Prostate gland (tissue), 2 donors: ENCODE data around the gene NRTN. TPM values are rescaled to one million over a fixed set of nuclear protein-coding genes. Genes with fewer than 3 reads are reported as not detected.
"Not testable (repeated sequence)": the region's sequence is repeated elsewhere in the genome, so short reads cannot be mapped to it uniquely, and the experiment has no call there.

Experiments used
- DNase-seq: peaks from one replicate; pipeline ENCODE4 v3.0.0-alpha.2; 2019; ENCODE audit warnings: low spot score
- H3K27ac ChIP-seq, 2 donors: fragments of 200-600 bp; sonication (generic); 2 replicates each; pipeline ENCODE4 v1.5.1; 2017 to 2019
- H3K27me3 ChIP-seq: fragments of 200-600 bp; sonication (generic); replicated peaks from 2 replicates; pipeline ENCODE4 v1.5.1; 2019; ENCODE audit not compliant: insufficient read depth
- H3K36me3 ChIP-seq, 2 donors: fragments of 200-600 bp; sonication (generic); 1 replicate in 1 of 2; 2 replicates in 1 of 2; pipeline versions ENCODE4 v1.5.1 to v1.8.1; 2017 to 2019
- H3K4me1 ChIP-seq: fragments of 200-600 bp; sonication (generic); replicated peaks from 2 replicates; pipeline ENCODE4 v1.5.1; 2019
- H3K4me3 ChIP-seq, 2 donors: fragments of 200-600 bp; sonication (generic); 2 replicates each; pipeline ENCODE4 v1.5.1; 2017 to 2019
- H3K9me3 ChIP-seq: fragments of 200-600 bp; sonication (generic); 2 replicates; pipeline ENCODE4 v1.5.1; 2017
- POLR2A ChIP-seq: fragments of 450-650 bp; IDR thresholded peaks from one replicate; pipeline ENCODE4 v1.6.1; 2016; ENCODE audit warnings: antibody characterized with exemption, mild to moderate bottlenecking
- POLR2AphosphoS5 ChIP-seq: sonication (generic); formaldehyde crosslinking; IDR thresholded peaks from one replicate; pipeline ENCODE4 v1.6.1; 2017; ENCODE audit warnings: antibody characterized with exemption
- WGBS: methylation state at CpG from one replicate; pipeline ENCODE4 v1.1.5; 2018; 5-methylcytosine and 5-hydroxymethylcytosine counted together
- intact Hi-C: fragments of 100-400 bp; cut with DNase I; formaldehyde crosslinking; loops from one replicate; pipeline ENCODE4 v1.14.2; 2022
- total RNA-seq, 2 donors: library from RNA; depleted of rRNA; stranded (reverse); fragments of >200 nt; gene quantifications; one replicate each; pipeline ENCODE4 v1.1.0, GENCODE V29; 2016
- TF ChIP-seq, protein P1 (sequence below), 4 experiments: fragments of 200-600 bp in 2 of 4; fragments of 450-650 bp in 2 of 4; sonication (generic) in 2 of 4; IDR thresholded peaks; 1 replicate in 3 of 4; 2 replicates in 1 of 4; pipeline ENCODE4 v1.5.1; 2016 to 2019; ENCODE audit warnings: antibody characterized with exemption in 4 of 4, mild to moderate bottlenecking in 2 of 4, moderate library complexity in 2 of 4

The NRTN gene
- total RNA-seq, 2 donors from 2014 or later: 9.7 to 12.9 TPM

DNA sequence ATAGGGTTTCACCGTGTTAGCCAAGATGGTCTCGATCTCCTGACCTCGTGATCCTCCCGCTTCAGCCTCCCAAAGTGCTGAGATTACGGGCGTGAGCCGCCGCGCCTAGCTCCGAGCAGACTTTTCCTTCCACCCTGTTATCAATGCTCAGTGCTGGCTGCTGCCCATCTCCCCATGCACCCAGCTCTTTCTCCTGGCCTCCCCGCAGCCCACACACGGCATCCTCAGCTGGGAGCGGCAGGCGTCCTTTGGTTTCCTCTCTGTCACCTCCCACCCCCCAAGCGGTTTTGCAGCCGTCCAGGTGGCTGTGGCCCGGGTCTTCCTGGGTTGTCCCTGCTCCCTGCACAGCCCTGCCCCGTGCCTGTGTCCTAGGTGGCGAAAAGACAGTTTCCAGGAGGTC, 32.5 kb upstream of the NRTN start:
- no peak overlapping the region for H3K4me3 ChIP-seq

DNA sequence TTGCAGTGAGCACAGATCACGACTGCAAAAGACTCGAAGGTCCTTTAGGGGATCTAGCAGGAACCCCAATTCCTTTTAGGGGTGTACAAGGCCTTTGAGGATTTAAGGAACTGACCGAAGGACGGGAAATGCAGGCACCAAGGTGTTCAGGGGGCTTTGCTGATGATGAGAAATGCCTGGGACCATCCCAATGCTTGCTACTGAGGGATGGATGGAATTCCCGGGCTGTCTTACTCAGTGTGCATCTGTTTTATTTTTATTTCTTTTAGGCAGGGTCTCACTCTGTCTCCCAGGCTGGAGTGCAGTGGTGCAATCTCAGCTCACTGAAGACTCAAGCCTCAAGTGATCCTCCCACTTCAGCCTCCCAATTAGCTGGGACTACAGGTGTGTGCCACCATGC, 31.6 kb upstream of the NRTN start:
- 91% methylated on average over 5 of the region's 5 CpGs for WGBS
- intact Hi-C loops: no loop called here

More for the DNA sequence above, 32.5 kb upstream of the NRTN start:
- no peaks in the 10 kb centered on the region for H3K36me3 ChIP-seq
- no peak for DNase-seq
- TF ChIP-seq, protein P1, sequence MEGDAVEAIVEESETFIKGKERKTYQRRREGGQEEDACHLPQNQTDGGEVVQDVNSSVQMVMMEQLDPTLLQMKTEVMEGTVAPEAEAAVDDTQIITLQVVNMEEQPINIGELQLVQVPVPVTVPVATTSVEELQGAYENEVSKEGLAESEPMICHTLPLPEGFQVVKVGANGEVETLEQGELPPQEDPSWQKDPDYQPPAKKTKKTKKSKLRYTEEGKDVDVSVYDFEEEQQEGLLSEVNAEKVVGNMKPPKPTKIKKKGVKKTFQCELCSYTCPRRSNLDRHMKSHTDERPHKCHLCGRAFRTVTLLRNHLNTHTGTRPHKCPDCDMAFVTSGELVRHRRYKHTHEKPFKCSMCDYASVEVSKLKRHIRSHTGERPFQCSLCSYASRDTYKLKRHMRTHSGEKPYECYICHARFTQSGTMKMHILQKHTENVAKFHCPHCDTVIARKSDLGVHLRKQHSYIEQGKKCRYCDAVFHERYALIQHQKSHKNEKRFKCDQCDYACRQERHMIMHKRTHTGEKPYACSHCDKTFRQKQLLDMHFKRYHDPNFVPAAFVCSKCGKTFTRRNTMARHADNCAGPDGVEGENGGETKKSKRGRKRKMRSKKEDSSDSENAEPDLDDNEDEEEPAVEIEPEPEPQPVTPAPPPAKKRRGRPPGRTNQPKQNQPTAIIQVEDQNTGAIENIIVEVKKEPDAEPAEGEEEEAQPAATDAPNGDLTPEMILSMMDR (IDR thresholded peaks at IDR 0.05): no peak
- TF ChIP-seq POLR2AphosphoS5 (no peak), POLR2A (no peak)
- intact Hi-C loops: no loop called here
- no peaks in the 10 kb centered on the region for H3K4me1 ChIP-seq
- no peaks in the 10 kb centered on the region for H3K27me3 ChIP-seq
- H3K27ac ChIP-seq: no peak overlapping the region
- H3K9me3 ChIP-seq: no peaks in the 10 kb centered on the region
- WGBS: 90% methylated on average over 19 of the region's 19 CpGs

DNA sequence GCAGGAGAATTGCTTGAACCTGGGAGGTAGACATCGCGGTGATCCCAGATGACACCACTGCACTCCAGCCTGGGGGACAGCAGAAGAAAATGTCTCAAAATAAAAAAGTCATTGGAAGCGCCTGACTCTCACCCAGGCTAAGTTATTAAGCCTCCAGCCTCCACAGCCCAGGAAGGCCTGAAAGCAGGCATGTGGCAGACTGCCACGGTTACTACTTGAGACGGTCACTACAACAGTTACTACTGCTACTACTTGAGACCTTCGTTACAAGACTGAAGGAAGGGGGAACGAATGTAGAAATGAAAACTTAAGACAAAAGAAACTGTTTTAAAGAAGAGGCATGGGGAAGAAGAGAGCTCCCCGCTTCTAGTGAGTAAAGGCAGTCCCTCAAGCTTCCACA, 29.9 kb upstream of the NRTN start:
- Histone ChIP-seq H3K4me3 (no peak overlapping the region), H3K4me1 (no peaks in the 10 kb centered on the region), H3K36me3 (no peaks in the 10 kb centered on the region), H3K27me3 (no peaks in the 10 kb centered on the region), H3K9me3 (no peaks in the 10 kb centered on the region), H3K27ac (no peak overlapping the region)
- no peak for DNase-seq
- TF ChIP-seq, protein P1 (IDR thresholded peaks at IDR 0.05): no peak
- TF ChIP-seq POLR2AphosphoS5 (no peak), POLR2A (no peak)
- 83% methylated on average over 8 of the region's 8 CpGs for WGBS
- intact Hi-C loops: no loop called here

More for the DNA sequence above, 31.6 kb upstream of the NRTN start:
- Histone ChIP-seq H3K4me1 (no peaks in the 10 kb centered on the region), H3K9me3 (no peaks in the 10 kb centered on the region), H3K36me3 (no peaks in the 10 kb centered on the region), H3K4me3 (no peak overlapping the region), H3K27me3 (no peaks in the 10 kb centered on the region), H3K27ac (no peak overlapping the region)
- no peak for TF ChIP-seq POLR2A
- TF ChIP-seq, protein P1 (IDR thresholded peaks at IDR 0.05): no peak
- TF ChIP-seq POLR2AphosphoS5: no peak
- no peak for DNase-seq

DNA sequence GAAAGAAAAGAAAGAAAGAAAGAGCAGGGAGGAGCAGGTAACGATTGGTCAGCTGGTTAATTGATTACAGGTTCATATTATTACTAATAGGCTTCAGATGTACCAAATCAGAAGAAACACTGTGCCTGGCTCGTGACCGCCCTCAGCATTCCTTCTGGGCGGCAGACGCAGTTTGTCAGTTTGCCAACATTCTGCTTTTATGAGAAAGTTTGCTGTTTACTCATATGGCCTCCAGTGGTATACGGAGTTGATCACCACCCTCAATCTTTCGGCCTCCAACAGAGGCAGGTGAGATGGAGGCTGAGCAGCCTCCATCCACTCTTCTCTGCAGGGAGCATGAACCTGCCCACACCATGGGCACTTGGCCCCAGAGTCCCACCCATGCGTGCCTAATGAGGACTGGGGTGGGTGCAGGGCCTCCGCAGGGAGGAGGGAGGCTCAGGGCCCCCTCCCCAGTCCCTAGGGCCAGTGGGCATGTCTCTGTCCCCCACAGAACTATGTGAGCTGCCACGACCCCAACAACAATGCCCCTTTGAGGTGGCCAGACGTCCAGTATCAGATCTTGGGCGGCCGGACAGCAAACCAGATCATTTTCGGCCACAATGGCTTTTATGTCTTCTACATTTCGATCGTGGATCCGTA, 29.1 kb upstream of the NRTN start:
- Histone ChIP-seq H3K4me1 (no peaks in the 10 kb centered on the region), H3K27me3 (no peaks in the 10 kb centered on the region), H3K36me3 (no peaks in the 10 kb centered on the region), H3K9me3 (no peaks in the 10 kb centered on the region), H3K27ac (no peak overlapping the region), H3K4me3 (no peak overlapping the region)
- TF ChIP-seq POLR2AphosphoS5 (no peak), POLR2A (no peak)
- TF ChIP-seq, protein P1 (IDR thresholded peaks at IDR 0.05): no peak
- DNase-seq: no peak
- WGBS: 58% methylated on average over 17 of the region's 17 CpGs
- intact Hi-C loops: no loop called here

DNA sequence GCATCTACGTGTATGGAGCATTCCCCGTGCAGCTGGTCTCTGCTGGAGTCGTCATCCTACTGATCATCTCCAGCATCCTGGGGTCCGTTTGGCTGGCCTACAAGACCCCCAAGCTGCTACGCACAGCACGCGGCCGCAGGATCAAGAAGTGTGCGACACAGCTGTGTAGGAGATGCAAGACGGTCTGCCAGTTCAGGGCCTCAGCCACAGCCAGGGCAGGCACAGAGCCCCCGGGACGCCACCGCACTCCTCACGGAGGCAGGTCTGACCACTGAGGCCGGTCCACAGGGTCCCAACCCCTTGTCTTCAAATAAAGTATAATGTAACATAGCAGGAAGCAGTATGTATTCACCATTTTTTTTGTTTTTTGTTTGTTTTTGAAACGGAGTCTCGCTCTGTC, 26.5 kb upstream of the NRTN start:
- no peaks in the 10 kb centered on the region for H3K27me3 ChIP-seq
- H3K4me1 ChIP-seq: no peaks in the 10 kb centered on the region
- no peaks in the 10 kb centered on the region for H3K9me3 ChIP-seq
- no peak overlapping the region for H3K4me3 ChIP-seq
- no peaks in the 10 kb centered on the region for H3K36me3 ChIP-seq
- no peak for DNase-seq
- H3K27ac ChIP-seq: no peak overlapping the region
- intact Hi-C loops: no loop called here
- TF ChIP-seq, protein P1 (IDR thresholded peaks at IDR 0.05): no peak
- TF ChIP-seq POLR2A (no peak), POLR2AphosphoS5 (no peak)
- WGBS: 86% methylated on average over 17 of the region's 17 CpGs

DNA sequence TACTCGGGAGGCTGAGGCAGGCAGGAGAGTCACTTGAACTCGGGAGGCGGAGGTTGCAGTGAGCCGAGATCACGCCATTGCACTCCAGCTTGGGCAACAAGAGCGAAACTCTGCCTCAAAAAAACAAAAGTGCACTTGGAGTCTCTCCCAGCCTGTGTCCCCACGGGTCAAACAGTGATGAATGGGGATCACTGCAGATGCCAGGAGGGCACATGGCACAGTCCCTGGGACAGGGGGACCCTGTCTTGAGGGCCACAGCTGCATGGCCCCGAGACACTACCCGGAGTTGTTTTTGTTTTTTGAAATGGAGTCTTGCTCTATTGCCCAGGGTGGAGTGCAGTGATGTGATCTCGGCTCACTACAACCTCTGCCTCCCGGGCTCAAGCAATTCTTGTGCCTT, 24.0 kb upstream of the NRTN start:
- WGBS: 80% methylated on average over 11 of the region's 11 CpGs
- H3K4me3 ChIP-seq, H3K9me3 ChIP-seq, H3K27me3 ChIP-seq, intact Hi-C loops, DNase-seq, H3K36me3 ChIP-seq, H3K4me1 ChIP-seq, H3K27ac ChIP-seq: not testable (repeated sequence)
